Muscle layer of colon (tissue), 2 donors: ENCODE measurements around the gene ILK.
A peak's percentile ranks its signal among the peaks of the same experiment; 100 is the strongest.

ENCODE experiments used
- H3K27ac ChIP-seq: one replicate; pipeline ENCODE4 v1.7.0; 2013; ENCODE audit warnings: low read depth, mild to moderate bottlenecking, low read length, moderate library complexity
- H3K27me3 ChIP-seq, 2 donors: one replicate each; pipeline ENCODE4 v1.7.0; 2013; ENCODE audit warnings: low read length in 2 of 2, mild to moderate bottlenecking in 2 of 2; ENCODE audit not compliant: insufficient read depth in 2 of 2, control insufficient read depth in 1 of 2
- H3K36me3 ChIP-seq: one replicate; pipeline ENCODE4 v1.7.0; 2013; ENCODE audit warnings: mild to moderate bottlenecking, low read length; ENCODE audit not compliant: insufficient read depth
- H3K4me1 ChIP-seq: one replicate; pipeline ENCODE4 v1.7.0; 2013; ENCODE audit warnings: mild to moderate bottlenecking, low read length; ENCODE audit not compliant: insufficient read depth
- H3K4me3 ChIP-seq, 2 donors: one replicate each; pipeline ENCODE4 v1.7.0; 2013; ENCODE audit warnings: low read length in 2 of 2, low read depth in 1 of 2, mild to moderate bottlenecking in 1 of 2, moderate library complexity in 1 of 2
- H3K9ac ChIP-seq: one replicate; pipeline ENCODE4 v1.7.0; 2013; ENCODE audit warnings: low read length
- H3K9me3 ChIP-seq: one replicate; pipeline ENCODE4 v1.7.0; 2013; ENCODE audit warnings: mild to moderate bottlenecking, low read length
- donor health status: abdominal sarcoma.
- donor health status: Adenocarcinoma of cecum.

The ILK gene

DNA sequence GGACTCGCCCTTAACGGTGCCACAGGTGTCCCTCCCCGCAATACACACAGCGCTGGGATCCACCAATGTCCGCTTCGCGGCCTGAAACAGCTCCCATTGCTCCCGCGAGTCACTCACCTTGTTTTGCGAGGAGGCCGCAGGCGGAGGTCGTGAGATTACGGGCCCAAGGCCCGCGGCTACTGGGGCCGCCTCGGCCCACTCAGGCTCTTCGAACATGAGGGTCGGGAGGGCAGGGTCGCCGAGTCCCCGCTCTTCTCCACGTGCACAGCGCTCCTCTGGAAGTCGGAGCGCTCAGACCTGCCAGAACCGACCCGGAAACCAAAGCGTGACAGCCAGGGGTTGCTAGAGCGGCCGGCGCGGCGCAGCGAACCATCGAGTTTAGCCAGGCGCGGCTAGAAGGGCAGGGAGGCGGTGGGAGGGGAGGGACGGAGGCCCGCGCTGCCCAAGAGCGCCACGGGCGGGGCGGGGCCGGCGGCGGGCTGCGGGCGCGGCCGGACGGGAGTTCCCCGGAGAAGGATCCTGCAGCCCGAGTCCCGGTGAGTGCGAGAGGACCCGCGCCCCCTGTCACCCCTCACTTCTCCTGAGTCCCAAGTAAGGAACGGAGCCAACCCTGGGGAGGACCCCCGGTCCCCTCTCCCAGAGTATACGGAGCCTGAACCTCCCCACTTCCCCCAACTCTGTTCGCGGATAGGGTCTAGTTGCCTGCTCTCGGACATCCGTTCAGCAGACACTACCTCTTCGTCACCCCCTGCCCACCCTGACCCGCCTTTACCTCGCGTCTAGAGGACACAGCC lies at the start of gene ILK, which contains the start of gene RRP8:
Gene ILK (plus strand): TSS at position 488 of the 794 bp plus-strand sequence. CDS start 498 bp downstream, outside the sequence.
Gene RRP8 (minus strand): TSS at position 330 of the 794 bp plus-strand sequence. CDS start 114 bp downstream, at position 216.
- Histone ChIP-seq H3K4me1 (peaks cover 71% of the 10 kb centered on the region), H3K9me3 (no peaks in the 10 kb centered on the region), H3K9ac (peak within 1 kb of the TSS; percentile 100), H3K4me3 (peak within 1 kb of the TSS; percentile 80 to 100), H3K27ac (peak within 1 kb of the TSS; percentile 94), H3K27me3 (no peaks in the 10 kb centered on the region), H3K36me3 (peaks cover 54% of the 10 kb centered on the region)

DNA sequence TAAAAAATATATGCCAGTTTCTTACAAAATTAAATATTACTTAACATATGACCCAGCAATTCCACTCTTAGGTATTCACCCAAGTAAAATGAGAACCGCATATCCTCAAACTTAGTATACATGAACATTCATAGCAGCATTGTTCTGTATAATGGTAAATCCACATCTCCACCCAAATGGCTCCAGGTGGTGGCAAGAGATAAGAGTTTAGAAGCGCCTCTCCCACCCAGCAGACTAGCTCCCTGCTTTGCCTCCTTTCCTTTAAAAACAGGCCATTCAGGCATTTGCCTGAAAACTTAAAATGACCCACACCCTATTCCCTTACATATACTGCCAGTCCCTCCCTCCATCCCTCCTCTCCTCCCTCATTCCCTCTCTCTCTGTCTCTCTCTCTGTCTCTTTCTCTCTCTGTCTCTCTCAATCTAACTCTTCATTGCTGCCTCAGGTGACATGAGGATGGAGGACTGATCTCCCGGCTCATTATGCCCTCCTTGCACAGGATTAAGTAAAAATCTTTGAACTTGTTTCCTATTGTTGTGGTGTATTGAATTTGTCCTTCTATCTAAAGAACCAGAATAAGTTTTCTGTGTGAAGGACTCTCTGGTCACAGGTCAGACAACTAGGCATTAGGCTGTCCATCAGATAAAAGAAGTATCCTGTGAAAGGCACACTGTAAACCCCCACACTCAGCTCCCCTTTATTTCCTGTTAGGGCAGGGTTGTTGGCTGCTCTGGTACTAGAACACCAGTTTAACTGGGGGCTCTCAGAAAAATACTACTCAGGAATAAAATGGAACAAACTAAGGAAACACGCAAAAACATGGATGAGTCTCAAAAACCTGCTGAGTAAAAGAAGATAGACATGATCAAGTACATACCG lies 48.5 kb upstream of the ILK start:
- Histone ChIP-seq H3K4me3 (no peak overlapping the region), H3K36me3 (no peaks in the 10 kb centered on the region), H3K27me3 (no peaks in the 10 kb centered on the region), H3K9me3 (no peaks in the 10 kb centered on the region), H3K9ac (no peak overlapping the region), H3K4me1 (no peaks in the 10 kb centered on the region), H3K27ac (no peak overlapping the region)

- no peaks in the 10 kb centered on the region for H3K9me3 ChIP-seq
- H3K9ac ChIP-seq, result no peak overlapping the region
- H3K27ac ChIP-seq, result no peak overlapping the region
- no peaks in the 10 kb centered on the region for H3K36me3 ChIP-seq
- no peaks in the 10 kb centered on the region for H3K27me3 ChIP-seq
- H3K4me1 ChIP-seq, result no peaks in the 10 kb centered on the region
- H3K4me3 ChIP-seq, result no peak overlapping the region
Measured at GRCh38 chr11:6556139-6556949, 47.2 kb upstream of the ILK start.

- no peak overlapping the region for H3K9ac ChIP-seq
- no peak overlapping the region for H3K4me3 ChIP-seq
- H3K36me3 ChIP-seq, result no peaks in the 10 kb centered on the region
- H3K27ac ChIP-seq, result no peak overlapping the region
- no peaks in the 10 kb centered on the region for H3K4me1 ChIP-seq
- H3K9me3 ChIP-seq, result no peaks in the 10 kb centered on the region
- H3K27me3 ChIP-seq, result no peaks in the 10 kb centered on the region
Measured at GRCh38 chr11:6557063-6557462, 46.5 kb upstream of the ILK start.

- Histone ChIP-seq H3K9ac (no peak overlapping the region), H3K4me3 (no peak overlapping the region), H3K27ac (no peak overlapping the region), H3K36me3 (no peaks in the 10 kb centered on the region), H3K9me3 (no peaks in the 10 kb centered on the region), H3K27me3 (no peaks in the 10 kb centered on the region), H3K4me1 (no peaks in the 10 kb centered on the region)
Measured at GRCh38 chr11:6557761-6558674, 45.6 kb upstream of the ILK start.

GRCh38 chr11:6559369-6559768 lies 44.2 kb upstream of the ILK start:
- H3K4me1 ChIP-seq, result no peaks in the 10 kb centered on the region
- H3K4me3 ChIP-seq, result no peak overlapping the region
- no peaks in the 10 kb centered on the region for H3K9me3 ChIP-seq
- H3K9ac ChIP-seq, result no peak overlapping the region
- no peak overlapping the region for H3K27ac ChIP-seq
- no peaks in the 10 kb centered on the region for H3K27me3 ChIP-seq
- no peaks in the 10 kb centered on the region for H3K36me3 ChIP-seq

DNA sequence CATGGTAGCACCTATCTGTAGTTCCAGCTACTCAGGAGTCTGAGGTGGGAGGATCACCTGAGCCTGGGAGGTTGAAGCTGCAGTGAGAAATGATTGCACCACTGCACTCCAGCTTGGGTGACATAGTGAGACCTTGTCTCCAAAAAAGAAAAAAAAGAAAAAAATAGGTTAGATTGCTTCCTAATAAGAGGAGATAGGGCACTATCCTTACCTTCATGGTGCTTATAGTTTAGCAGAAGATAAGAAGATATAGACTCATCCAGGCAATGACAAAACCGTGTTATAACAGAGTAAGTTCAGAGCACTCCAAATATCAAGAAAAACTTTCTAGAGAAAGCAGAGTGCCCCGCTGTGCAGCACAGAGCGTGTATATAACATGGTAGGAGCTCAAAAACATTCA lies 42.3 kb upstream of the ILK start:
- H3K4me3 ChIP-seq, result no peak overlapping the region
- no peaks in the 10 kb centered on the region for H3K9me3 ChIP-seq
- H3K27me3 ChIP-seq, result no peaks in the 10 kb centered on the region
- H3K9ac ChIP-seq, result no peak overlapping the region
- no peaks in the 10 kb centered on the region for H3K36me3 ChIP-seq
- H3K27ac ChIP-seq, result no peak overlapping the region
- H3K4me1 ChIP-seq, result no peaks in the 10 kb centered on the region

DNA sequence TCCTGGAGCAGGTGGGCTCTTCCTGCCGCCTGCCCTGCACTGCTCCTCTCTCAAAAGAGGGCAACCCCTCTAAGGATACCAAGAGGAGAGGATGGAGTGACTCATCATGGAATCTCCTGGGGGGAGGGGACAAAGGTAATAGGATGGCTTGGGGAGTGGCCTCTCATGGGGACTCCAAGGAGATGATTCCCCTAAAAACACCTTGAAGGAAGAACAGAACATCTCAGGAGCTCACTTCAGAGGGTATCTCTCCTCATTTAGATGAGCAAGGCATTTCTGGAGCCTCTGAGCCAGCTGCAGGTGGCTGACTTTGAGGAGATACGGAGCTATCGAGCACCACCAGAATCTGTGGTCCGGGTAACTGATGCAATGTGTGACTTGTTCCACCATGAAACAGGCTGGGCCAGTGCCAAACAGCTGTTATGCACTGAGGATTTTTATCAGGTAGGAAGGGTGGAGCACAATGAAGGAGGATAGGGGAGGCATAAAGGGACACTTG lies 40.4 kb upstream of the ILK start:
- H3K9me3 ChIP-seq, result no peaks in the 10 kb centered on the region
- H3K27ac ChIP-seq, result no peak overlapping the region
- no peak overlapping the region for H3K4me3 ChIP-seq
- H3K9ac ChIP-seq, result no peak overlapping the region
- H3K27me3 ChIP-seq, result no peaks in the 10 kb centered on the region
- no peaks in the 10 kb centered on the region for H3K4me1 ChIP-seq
- H3K36me3 ChIP-seq, result no peaks in the 10 kb centered on the region

- Histone ChIP-seq H3K36me3 (no peaks in the 10 kb centered on the region), H3K27me3 (no peaks in the 10 kb centered on the region), H3K9ac (no peak overlapping the region), H3K4me3 (no peak overlapping the region), H3K27ac (no peak overlapping the region), H3K4me1 (peaks cover 4% of the 10 kb centered on the region), H3K9me3 (no peaks in the 10 kb centered on the region)
Measured at GRCh38 chr11:6563667-6564066, 39.9 kb upstream of the ILK start.

DNA sequence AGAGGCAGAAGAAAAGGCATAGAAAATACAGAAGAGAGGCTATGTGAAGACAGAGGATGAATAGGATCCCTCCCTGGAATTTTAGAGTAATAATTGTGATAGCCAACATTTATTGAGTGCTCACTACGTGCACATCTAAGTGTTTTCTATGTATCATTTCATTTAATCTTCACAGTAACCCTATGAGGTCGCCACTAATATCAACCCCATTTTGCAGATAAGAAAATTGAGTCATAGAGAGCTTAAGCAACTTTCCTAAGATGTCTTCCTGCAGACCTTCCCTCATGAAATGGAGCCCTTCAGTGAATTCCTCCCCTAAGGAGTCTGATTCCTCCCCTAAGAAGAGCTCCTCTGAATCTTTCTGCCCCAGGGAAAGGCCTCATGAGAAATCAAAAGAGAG lies 38.2 kb upstream of the ILK start:
- H3K4me1 ChIP-seq, result peaks cover 7% of the 10 kb centered on the region
- no peaks in the 10 kb centered on the region for H3K9me3 ChIP-seq
- H3K9ac ChIP-seq, result no peak overlapping the region
- no peaks in the 10 kb centered on the region for H3K36me3 ChIP-seq
- no peaks in the 10 kb centered on the region for H3K27me3 ChIP-seq
- H3K27ac ChIP-seq, result no peak overlapping the region
- H3K4me3 ChIP-seq, result no peak overlapping the region
